Raji (cell line): Measurements from ENCODE around the gene CEPT1.

Source experiments
- POLR2A ChIP-seq: IDR thresholded peaks from 2 replicates; pipeline ENCODE4 v1.6.1; 2011; ENCODE audit warnings: low read depth, low read length, control low read depth; ENCODE audit not compliant: insufficient read depth

CEPT1 gene

DNA sequence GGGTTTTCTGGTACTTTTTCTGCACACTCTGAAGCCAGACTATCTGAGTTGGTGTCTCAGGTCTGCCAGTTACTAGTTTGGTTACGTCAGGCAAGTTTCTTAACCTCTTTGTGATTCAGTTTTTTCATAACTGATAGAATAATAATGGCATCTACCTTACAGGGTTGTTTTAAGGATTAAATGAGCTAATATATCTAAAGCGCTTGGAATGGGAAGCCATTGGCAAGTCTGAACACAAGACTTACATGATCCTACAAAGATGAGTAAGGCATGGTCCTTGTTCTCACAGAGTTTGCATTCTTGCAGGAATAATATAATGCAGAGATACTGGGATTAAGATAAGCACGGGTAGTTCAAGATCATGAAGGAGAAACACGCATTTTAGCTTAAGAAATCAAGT, 69.6 kb downstream of the CEPT1 start:
- no peak for TF ChIP-seq POLR2A

DNA sequence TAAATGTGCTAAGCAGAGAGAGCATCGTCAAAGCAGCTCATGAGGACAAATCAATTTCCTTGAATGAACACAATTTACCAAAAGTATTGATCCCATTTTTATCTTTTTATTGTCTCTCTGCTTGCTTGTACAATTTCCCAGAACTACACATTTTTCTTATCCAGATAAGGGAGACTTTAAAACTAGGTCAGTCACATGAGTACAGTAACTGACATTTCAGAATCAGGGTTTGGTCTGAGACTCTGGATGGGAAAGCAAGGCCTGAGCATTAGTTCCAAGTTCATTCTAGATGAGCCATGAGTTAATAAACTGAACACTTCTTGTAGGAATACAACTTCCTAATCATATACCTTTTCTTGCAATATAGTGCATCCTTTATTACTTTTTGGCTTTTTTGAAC, 71.9 kb downstream of the CEPT1 start:
- TF ChIP-seq POLR2A, result no peak

DNA sequence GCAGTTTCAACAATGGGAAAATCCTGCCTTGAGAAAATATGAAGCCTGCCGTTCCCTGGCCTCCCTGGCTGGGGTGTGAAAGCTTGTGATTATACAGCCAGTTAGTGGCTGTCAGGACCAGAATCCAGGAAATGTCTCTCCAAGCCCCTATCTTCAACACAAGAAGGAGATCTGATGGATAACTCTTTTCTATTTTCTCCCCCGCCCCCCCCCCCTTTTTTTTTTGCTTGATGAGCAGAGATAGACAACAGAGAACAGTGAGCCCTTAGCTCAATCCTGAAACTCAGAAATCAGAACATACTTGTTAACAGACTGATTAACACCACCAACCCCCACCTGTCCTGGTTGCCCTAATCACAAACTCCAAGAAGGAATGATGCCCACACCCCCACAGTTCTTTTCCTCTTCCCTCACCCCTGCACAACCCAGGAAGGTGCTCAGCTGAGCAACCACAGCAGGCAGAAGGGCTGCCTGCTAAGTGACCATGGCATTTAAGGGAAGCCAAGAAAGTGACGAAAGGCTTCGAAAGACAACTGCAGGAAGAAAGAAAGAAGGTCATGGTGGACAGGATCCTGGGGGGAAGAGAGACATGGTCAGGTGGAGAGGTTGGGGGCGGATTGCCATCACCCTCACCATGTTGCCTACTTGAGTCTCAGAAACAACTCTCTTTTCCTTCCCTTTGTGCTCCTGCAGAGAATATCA, 72.8 kb downstream of the CEPT1 start:
- TF ChIP-seq POLR2A, result no peak

DNA sequence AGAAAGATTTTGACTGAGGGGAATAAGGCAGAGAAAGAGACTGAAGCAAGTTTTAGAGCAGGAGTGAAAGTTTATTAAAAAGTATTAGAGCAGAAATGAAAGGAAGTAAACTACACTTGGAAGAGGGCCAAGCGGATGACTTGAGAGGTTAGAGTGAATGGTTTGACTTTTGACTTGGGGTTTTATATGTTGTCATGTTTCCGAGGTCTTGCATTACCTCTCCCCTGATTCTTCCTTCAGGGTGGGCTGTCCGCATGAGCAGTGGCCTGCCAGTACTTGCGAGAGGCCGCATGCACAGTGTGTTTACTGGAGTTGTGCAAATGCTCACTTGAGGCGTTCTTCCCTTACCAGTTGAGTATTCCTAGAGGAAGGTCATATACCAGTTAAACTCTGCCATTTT, 73.4 kb downstream of the CEPT1 start:
- TF ChIP-seq POLR2A, result no peak

DNA sequence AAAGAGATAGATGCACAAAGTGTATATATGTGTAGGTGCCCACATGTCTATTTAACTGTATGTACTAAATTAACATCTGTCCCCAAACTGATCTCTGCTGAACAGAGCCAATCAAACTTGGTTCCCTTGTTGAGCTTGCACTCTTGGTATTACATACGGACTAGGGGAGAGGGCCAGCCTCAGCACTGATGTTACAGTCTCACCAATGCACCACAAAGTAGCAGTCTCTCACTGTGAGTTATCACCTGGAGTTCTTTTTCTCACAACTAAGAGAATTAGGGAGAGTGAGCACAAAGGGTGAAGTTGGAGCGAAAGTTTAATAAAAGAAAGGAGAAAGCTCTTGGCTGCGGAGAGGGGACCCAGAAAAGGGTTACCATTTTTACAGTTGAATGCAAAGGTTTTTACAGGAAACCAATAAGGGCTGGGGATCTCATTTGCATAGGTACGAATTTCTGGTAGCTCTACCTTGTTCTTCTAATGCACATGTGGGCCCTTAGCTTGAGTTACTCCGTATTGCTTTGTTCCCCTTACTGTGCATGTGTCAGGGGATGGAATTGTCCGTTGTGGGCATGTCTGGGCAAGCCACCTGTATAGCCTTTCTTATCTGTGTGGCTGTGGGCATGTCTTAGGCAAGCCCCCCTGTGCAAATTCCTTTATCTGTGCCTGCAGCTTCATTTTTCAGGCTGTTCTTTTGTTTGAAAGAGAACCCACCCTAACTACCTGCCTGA, 74.2 kb downstream of the CEPT1 start:
- TF ChIP-seq POLR2A, result peak; percentile 63

DNA sequence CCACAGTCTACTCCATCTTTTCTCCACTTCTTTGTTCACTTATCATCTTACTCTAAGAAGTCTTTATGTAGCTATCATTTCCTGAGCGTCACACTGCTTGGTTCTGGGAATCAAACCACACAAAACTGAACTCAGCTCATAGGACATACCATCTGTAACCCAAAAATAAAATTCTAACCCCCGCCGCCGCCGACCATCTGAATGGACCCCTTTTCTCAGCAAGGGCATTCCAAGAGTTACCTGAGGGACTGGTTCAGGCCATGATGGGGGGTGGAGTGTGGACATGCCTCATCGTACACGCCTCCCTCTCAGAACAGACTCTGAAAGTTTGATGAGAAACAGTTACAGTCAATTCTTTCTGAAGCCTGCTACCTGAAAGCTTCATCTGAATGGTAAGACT, 74.9 kb downstream of the CEPT1 start:
- TF ChIP-seq POLR2A, result peak; percentile 43; the same call in 1 of the 2 replicates

DNA sequence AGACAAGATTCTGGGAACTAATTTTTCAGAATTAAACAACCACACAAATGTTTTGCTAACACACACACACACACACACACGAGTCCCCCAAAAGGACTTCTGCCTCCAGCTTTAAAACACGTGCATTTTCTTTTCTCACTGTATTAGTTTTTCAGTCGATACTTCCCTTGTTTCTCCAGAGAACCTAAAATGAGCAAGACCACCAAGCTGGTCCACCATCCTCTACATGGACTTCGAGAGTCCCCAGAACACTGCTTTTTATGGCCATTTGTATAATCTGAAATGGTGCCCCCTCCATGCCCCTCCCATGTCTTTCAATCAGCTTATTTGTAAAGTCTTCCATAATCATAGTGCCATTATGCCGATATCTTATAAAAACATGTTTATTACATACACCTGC, 76.7 kb downstream of the CEPT1 start:
- no peak for TF ChIP-seq POLR2A

DNA sequence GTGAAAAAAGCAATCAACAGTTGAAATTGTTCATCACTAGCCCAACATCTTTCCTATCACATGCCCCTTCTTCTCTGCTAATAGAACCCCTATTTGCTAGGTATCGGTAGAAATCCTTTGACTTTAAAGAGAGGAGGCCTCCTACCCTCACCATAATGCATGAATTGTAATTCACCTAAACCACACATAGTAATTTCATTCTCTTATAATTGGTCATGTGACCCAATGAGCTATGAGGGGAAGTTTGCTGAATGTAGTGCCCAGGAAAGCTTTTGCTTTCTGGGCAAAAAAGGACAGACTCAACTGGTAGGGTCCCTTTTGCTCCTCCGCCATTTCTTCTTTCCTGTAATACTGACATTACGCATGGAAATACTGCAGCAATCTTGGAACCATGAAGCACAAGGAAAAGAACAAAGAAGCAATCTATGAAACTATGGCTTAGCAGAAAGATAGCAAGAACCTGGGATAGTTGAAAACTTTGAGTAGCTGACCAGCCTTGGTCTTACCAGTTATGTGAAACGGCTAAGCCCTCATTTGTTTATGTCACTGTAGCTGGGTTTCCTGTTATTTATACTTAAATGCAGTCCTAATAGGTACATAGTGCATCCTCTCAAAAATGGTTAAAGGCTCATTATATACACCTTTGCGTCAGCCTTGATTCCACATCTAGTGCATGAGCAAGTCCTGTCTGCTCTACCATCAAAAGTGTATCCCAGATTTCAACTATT, 77.3 kb downstream of the CEPT1 start:
- peak; percentile 45 for TF ChIP-seq POLR2A

DNA sequence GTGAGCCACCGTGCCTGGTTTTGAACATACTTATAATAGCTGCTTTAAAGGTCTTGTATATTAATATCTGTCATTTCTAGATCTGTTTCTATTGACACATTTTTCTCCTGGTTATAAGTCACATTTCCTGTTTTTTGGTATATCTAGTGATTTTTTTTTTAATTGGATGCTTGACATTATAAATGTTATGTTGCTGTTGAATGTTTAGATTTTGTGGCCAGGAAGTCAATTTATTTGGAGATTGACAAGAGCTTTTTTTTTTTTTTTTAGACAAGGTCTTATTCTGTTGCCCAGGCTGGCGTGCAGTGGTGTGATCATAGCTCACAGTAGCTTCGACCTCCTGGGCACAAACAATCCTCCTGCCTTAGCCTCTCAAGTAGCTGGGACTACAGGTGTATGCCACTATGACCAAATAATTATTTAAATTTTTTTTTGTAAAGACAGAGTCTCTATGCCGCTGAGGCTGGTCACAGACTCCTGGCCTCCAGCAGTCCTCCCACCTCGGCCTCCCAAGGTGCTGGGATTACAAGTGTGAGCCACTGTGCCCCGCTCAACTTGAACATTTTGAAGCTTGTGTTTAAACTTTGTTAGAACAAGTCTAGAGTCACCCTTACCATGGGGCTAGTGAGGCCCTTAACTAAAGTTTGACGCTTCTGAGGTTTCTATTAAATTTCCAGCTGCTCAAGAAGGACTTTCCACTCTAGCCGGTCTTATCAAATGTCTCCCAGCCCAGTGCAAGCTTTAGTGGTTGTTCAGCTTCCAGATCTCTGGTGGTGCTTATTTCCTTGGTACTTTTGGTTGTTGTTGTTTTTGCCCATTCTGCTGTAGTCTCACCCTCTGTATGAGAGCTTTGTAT, 78.9 kb downstream of the CEPT1 start:
- TF ChIP-seq POLR2A, result no peak

DNA sequence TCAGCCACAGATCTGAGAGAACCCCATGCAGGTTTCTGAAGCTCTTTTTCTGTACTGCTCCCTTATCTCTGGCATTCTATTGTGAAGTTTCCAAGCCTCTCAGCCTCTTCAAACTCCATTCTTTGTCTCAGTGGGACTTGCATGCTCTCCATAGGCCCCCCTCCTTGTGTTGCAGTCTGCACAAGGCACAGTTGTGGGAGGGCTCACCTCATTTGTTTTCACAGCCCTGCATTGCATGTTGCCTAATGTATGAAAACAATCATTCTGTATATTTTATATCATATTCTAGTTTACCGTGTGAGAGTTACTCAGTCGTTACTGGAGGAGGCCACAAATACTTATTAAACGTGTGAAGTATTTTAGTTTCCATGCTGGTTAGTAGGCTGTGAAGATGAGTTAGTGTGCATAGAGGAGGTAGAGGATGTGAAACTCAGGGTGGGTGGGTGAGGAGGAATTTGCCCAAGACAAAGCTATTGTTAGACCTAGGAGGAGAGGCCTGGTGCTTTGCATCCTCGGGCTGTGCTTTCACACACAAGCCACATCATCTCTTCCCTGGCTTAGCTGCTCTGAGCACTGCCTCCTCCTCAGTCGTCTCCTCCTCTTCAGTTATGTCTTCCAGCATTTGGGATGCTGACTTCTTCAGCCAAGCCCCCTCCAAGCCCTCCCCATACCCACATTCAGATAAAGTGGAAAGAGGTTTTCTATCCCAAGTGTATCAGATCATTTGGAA, 79.7 kb downstream of the CEPT1 start:
- peak; percentile 70 for TF ChIP-seq POLR2A

DNA sequence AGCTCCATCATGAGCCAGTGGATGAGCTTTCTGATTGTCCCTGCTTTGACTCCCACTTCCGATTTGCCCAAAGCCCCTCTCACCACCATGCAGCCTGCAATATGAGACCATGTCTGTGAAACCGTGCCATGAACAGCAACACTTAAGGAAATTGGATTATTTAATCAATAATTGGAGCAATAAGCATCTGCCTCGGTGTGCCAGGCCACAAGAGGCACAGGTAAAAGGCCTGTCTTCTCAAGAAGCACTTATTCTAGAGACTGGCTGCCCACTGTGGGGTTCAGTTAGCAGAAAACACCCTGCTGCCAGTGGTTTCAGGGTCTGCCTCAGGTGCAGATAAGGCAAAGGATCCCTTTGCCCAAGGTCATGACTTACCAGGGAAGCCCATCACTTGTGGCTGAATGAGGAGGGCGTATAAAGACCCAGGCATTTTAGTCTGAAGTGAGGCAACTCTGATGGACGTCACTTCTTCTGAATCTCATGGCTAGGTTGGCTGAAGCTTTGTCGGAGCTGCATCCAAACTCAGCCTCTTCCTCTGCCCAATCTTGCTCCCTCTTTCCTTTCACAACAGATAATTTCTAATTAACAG, 80.4 kb downstream of the CEPT1 start:
- TF ChIP-seq POLR2A, result peak; percentile 48

DNA sequence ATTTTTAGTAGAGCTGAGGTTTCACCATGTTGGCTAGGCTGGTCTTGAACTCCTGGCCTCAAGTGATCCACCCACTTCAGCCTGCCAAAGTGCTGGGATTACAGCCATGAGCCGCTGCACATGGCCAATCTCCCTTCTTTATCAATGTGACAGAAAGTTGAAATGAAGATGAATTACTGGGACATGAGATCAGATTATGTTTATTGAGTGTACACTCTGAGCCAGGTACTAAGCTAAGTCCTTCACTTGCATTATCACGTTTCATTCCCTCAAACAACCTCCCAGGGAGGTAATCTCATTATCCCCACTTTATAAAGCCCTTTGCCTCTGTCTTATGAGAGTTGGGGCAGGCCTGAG, 81.2 kb downstream of the CEPT1 start:
- no peak for TF ChIP-seq POLR2A

DNA sequence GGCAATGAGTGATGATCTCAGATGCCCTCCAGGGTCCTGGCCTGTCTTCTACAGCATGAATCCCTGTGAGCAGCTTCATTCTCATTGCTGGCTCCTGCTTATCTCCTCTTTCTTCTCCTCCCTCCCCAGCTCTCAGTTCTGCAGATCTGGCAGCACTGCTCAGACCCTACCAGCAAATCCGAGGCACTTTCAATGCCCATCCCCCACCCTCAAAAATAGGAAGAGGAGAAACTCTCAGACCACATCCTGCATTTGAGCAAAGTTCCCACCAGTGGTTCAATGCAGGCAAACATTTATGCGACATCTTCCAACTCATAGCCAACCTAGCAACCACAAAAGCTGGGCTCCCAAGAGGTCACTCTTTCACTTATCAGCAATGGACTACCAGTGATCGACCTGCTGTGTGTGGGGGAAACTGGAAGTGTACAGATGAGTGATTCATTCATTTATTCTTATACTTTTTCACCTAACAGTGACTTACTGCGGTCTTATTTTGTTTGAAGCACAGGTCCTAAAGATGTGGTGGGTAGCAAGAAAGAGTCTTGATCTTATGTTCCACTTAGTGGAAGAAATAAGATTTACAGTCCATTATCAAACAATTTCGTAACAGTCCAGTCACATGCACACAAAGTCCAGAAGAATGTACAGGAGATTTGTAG, 81.7 kb downstream of the CEPT1 start:
- TF ChIP-seq POLR2A, result peak; percentile 53

DNA sequence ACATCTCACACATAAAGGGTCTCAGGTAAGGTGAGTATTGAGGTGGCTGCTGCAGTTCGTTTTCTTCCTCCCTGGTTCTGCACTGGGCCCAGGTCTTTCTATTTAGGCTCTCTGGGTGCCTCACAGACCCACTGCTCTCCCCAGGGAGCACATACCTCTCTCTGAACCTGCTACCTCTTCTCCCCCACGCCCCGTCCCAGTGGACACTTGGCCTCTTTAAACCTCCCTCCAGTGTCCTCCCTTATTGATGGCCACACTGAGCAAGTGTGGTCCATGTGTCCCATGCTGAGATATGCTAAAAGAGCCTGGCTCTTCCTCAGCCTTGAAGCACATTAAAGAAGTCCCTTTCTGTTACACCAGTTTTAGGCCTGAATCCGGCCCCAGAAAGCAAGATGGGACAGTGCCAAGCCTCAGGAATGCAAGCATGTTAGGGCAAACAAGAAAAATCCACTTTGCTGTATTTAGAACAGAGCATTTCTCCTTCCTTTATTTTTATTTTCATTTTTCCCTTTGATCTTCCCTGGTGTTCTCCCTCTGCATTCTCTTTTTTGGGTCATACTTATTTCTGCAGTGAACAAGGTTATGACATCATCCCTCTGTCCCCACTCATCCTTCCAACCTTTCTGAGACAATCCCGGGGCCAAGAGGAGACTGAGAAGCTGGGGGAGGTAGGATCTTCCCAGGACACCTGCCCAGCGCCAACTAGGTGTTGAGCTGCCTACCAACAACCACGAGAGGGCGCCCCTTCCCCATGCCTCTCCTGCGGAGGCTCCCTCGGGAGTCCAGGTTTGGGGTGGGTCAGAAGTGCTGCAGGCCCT, 82.5 kb downstream of the CEPT1 start:
- TF ChIP-seq POLR2A, result 0 out of 2 replicates have a peak, but pooled peaks have one; percentile 17
